Endothelial cell of umbilical vein (primary cell): ENCODE results near the gene LYZL1. TPM values are rescaled to one million over a fixed set of nuclear protein-coding genes. Genes with fewer than 3 reads are reported as not detected.

ENCODE experiments used
- BruUV-seq: library from RNA; stranded (reverse); fragments of 400-500 nt; replicated peaks from 2 replicates; lab custom pipeline; 2021; lab: Mats Ljungman, UMichigan
- CTCF ChIA-PET: fragments of 300-600, 350-600 bp; sonication (Branson Sonifier 250); formaldehyde crosslinking; loops from one replicate; lab custom pipeline; 2021; ENCODE audit warnings: antibody characterized with exemption, inconsistent platforms; lab: Charles Lee
- POLR2A ChIA-PET: fragments of 300-600, 350-600 bp; sonication (Branson Sonifier 250); formaldehyde crosslinking; loops from one replicate; lab custom pipeline; 2021; ENCODE audit warnings: antibody characterized with exemption, inconsistent platforms; lab: Charles Lee
- DNase-seq: peaks from one replicate; pipeline ENCODE4 v3.0.0-alpha.2; 2011; ENCODE audit warnings: low read depth, low spot score
- FAIRE-seq: peaks from 2 replicates; lab custom pipeline; 2011; peaks lifted over from hg19 to GRCh38; lab: Jason Lieb, UNC
- H2AFZ ChIP-seq: 2 replicates; pipeline ENCODE4 v1.6.0; 2012; ENCODE audit warnings: low read depth, low read length, control low read depth, inconsistent platforms
- H3K27ac ChIP-seq: 2 replicates; pipeline ENCODE4 v1.5.1; 2011; ENCODE audit warnings: low read depth, mild to moderate bottlenecking, control low read depth, low read length, moderate library complexity; ENCODE audit not compliant: insufficient read depth
- H3K27me3 ChIP-seq, 2 experiments: 2 replicates each; pipeline versions ENCODE4 v1.6.0 to v1.6.1; 2011; ENCODE audit warnings: low read length in 2 of 2, mixed read lengths in 1 of 2; ENCODE audit not compliant: control insufficient read depth in 2 of 2, insufficient read depth in 2 of 2
- H3K36me3 ChIP-seq, 2 experiments: 2 replicates in 1 of 2; 3 replicates in 1 of 2; pipeline ENCODE4 v1.5.1; 2011; ENCODE audit warnings: low read length in 2 of 2, mild to moderate bottlenecking in 1 of 2, moderate library complexity in 1 of 2; ENCODE audit not compliant: control insufficient read depth in 2 of 2, insufficient read depth in 2 of 2; ENCODE audit errors: extremely low read depth in 1 of 2
- H3K4me1 ChIP-seq: 3 replicates; pipeline ENCODE4 v1.5.1; 2011; ENCODE audit warnings: mild to moderate bottlenecking, low read length; ENCODE audit not compliant: control insufficient read depth, insufficient read depth; ENCODE audit errors: extremely low read depth
- H3K4me2 ChIP-seq: 2 replicates; pipeline ENCODE4 v1.6.1; 2011; ENCODE audit warnings: low read length, control low read depth, mixed read lengths; ENCODE audit not compliant: insufficient read depth
- H3K4me3 ChIP-seq, 3 experiments: fragments of 200-600 bp in 1 of 3; sonication (generic), shearing (Covaris generic) in 1 of 3; replicated peaks in 1 of 3; 2 replicates each; pipeline ENCODE4 v1.5.1; 2011 to 2016; ENCODE audit warnings: control low read depth in 3 of 3, low read length in 3 of 3, mild to moderate bottlenecking in 2 of 3, inconsistent platforms in 1 of 3, low read depth in 1 of 3, moderate library complexity in 1 of 3; ENCODE audit not compliant: insufficient read depth in 1 of 3
- H3K79me2 ChIP-seq: 2 replicates; pipeline ENCODE4 v1.6.0; 2012; ENCODE audit warnings: low read length, inconsistent platforms; ENCODE audit not compliant: control insufficient read depth, insufficient read depth
- H3K9ac ChIP-seq: replicated peaks from 2 replicates; pipeline ENCODE3; 2011; ENCODE audit warnings: low read length, control low read depth; ENCODE audit not compliant: insufficient read depth; ENCODE audit errors: extremely low read depth
- H3K9me1 ChIP-seq: replicated peaks from 3 replicates; pipeline ENCODE4 v1.6.0; 2011; ENCODE audit warnings: mild to moderate bottlenecking, low read length; ENCODE audit not compliant: control insufficient read depth, insufficient read depth; ENCODE audit errors: extremely low read depth
- H3K9me3 ChIP-seq: replicated peaks from 2 replicates; pipeline ENCODE4 v1.5.1; 2012; ENCODE audit warnings: low read length, inconsistent platforms; ENCODE audit not compliant: control insufficient read depth, insufficient read depth
- H4K20me1 ChIP-seq: replicated peaks from 2 replicates; pipeline ENCODE3; 2011; ENCODE audit warnings: mild to moderate bottlenecking, low read length; ENCODE audit not compliant: control insufficient read depth, insufficient read depth; ENCODE audit errors: extremely low read depth
- EZH2 ChIP-seq: IDR thresholded peaks from 2 replicates; pipeline ENCODE4 v1.6.1; 2012; ENCODE audit warnings: borderline replicate concordance, low read depth, mild to moderate bottlenecking, moderate library complexity, low read length, inconsistent platforms; ENCODE audit not compliant: severe bottlenecking
- FOS ChIP-seq: IDR thresholded peaks from 2 replicates; pipeline ENCODE4 v1.6.1; 2011; ENCODE audit warnings: mild to moderate bottlenecking, low read length, moderate library complexity, borderline replicate concordance; ENCODE audit not compliant: insufficient read depth
- GATA2 ChIP-seq: IDR thresholded peaks from 2 replicates; pipeline ENCODE4 v1.7.0; 2011; ENCODE audit warnings: low read depth, mild to moderate bottlenecking, moderate library complexity, mixed read lengths, low read length; ENCODE audit not compliant: insufficient read length, insufficient read depth
- JUN ChIP-seq: IDR thresholded peaks from 2 replicates; pipeline ENCODE4 v1.6.1; 2011; ENCODE audit warnings: borderline replicate concordance, low read depth; ENCODE audit not compliant: insufficient read length, insufficient read depth
- MYC ChIP-seq: IDR thresholded peaks from one replicate; pipeline ENCODE4 v1.6.1; 2011; ENCODE audit warnings: mild to moderate bottlenecking, low read depth, low read length
- POLR2A ChIP-seq: IDR thresholded peaks from 2 replicates; pipeline ENCODE4 v1.6.1; 2012; ENCODE audit warnings: low read depth, mild to moderate bottlenecking, control low read depth, low read length
- POLR2AphosphoS5 ChIP-seq: IDR thresholded peaks from 2 replicates; pipeline ENCODE4 v1.6.1; 2012; ENCODE audit warnings: low read depth, mild to moderate bottlenecking, control low read depth, low read length, moderate library complexity; ENCODE audit not compliant: insufficient read depth
- dilution Hi-C: fragments of 300-500 bp; cut with MboI; formaldehyde crosslinking; loops from one replicate; pipeline ENCODE4 v1.15.0; 2019; ENCODE audit warnings: low sequenced_read_pairs; ENCODE audit not compliant: extremely low pct_ligation_motif_present
- intact Hi-C: fragments of 100-400 bp; cut with micrococcal nuclease; formaldehyde crosslinking; loops from one replicate; pipeline ENCODE4 v1.10.0; 2022
- polyA plus RNA-seq, 4 experiments: library from polyadenylated mRNA; depleted of rRNA in 3 of 4; stranded (reverse) in 3 of 4; unstranded in 1 of 4; fragments of >200 nt; gene quantifications; 2 replicates each; pipeline versions ENCODE4 v1.2.1 to v1.2.3, GENCODE V29; 2011 to 2012; ENCODE audit warnings: missing spikeins in 1 of 4
- total RNA-seq: library from RNA; stranded (reverse); gene quantifications from 2 replicates; pipeline ENCODE4 v1.2.3, GENCODE V29; 2021
- TF ChIP-seq, protein P1 (sequence below), 2 donors: IDR thresholded peaks; 1 replicate in 1 of 2; 2 replicates in 1 of 2; pipeline ENCODE4 v1.5.1; 2011; ENCODE audit warnings: low read length in 2 of 2, mild to moderate bottlenecking in 2 of 2, moderate library complexity in 2 of 2, control low read depth in 1 of 2, inconsistent platforms in 1 of 2, low read depth in 1 of 2; ENCODE audit not compliant: insufficient read depth in 1 of 2; ENCODE audit errors: extremely low read depth in 1 of 2
- TF ChIP-seq, protein P2 (sequence below): IDR thresholded peaks from 2 replicates; pipeline ENCODE4 v1.6.1; 2011; ENCODE audit not compliant: insufficient read depth, insufficient read length

Gene LYZL1
- total and polyA plus RNA-seq, 2 donors (not counting 3 experiments of a cell fraction or from before 2014, with no cell fraction given) = not detected

DNA sequence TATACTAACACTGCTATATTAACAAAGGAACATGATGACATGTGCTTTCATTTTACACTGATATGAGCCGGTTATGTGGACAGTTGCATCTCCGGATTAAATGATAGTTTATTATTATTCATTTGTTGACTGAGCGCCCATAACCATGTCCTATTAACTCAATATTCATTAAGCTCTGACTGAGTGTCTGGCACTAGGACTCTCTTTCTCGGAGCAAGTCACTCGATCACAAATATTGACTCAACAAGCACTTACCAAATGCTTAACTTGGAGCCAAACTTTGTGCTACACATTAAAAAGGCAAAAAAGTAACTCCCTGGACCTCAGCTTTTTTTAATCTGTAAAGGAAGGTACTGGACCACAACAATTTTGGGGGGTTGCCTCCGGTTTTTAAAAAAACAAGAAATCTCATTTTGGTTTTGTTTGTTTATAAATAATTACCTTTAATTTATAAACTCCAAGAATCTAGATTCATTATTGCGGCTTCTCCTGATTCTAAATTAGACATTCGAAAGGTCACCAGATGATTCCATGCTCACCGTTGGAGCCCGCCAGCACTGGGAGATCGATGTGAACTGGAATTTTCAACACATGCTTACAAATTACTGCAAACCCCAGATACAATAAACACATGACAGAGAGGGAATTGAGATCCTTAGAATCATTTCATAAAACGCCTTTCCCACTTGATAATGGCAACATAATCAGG is 8.9 kb upstream of the LYZL1 start:
- Histone ChIP-seq H3K4me3 (no peak overlapping the region), H3K27me3 (peaks cover 5% of the 10 kb centered on the region in 2 experiments), H3K9me3 (no peaks in the 10 kb centered on the region), H3K9ac (no peak overlapping the region), H3K36me3 (no peaks in the 10 kb centered on the region), H3K27ac (no peak overlapping the region), H3K9me1 (no peaks in the 10 kb centered on the region), H3K79me2 (no peaks in the 10 kb centered on the region), H3K4me1 (no peaks in the 10 kb centered on the region), H3K4me2 (no peak overlapping the region), H4K20me1 (no peaks in the 10 kb centered on the region), H2AFZ (no peak overlapping the region)
- BruUV-seq = no TSS peak
- no peak for FAIRE-seq
- intact Hi-C loops = no loop called here
- ChIA-PET CTCF (no interaction called here), POLR2A (no interaction called here)
- no peak for DNase-seq
- TF ChIP-seq FOS (no peak), EZH2 (no peak), JUN (no peak), GATA2 (no peak), POLR2AphosphoS5 (no peak), MYC (no peak), POLR2A (no peak)
- TF ChIP-seq, protein P1, sequence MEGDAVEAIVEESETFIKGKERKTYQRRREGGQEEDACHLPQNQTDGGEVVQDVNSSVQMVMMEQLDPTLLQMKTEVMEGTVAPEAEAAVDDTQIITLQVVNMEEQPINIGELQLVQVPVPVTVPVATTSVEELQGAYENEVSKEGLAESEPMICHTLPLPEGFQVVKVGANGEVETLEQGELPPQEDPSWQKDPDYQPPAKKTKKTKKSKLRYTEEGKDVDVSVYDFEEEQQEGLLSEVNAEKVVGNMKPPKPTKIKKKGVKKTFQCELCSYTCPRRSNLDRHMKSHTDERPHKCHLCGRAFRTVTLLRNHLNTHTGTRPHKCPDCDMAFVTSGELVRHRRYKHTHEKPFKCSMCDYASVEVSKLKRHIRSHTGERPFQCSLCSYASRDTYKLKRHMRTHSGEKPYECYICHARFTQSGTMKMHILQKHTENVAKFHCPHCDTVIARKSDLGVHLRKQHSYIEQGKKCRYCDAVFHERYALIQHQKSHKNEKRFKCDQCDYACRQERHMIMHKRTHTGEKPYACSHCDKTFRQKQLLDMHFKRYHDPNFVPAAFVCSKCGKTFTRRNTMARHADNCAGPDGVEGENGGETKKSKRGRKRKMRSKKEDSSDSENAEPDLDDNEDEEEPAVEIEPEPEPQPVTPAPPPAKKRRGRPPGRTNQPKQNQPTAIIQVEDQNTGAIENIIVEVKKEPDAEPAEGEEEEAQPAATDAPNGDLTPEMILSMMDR (IDR thresholded peaks at IDR 0.05; ENCODE audit: extremely low read depth in 1 of 2, insufficient read depth in 1 of 2, low read depth in 1 of 2, low read length in 2 of 2) = no peak
- TF ChIP-seq, protein P2, sequence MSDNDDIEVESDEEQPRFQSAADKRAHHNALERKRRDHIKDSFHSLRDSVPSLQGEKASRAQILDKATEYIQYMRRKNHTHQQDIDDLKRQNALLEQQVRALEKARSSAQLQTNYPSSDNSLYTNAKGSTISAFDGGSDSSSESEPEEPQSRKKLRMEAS = no peak
- dilution Hi-C loops = no loop called here
